ENCODE results near the gene STRIT1. TPM values are rescaled to one million over a fixed set of nuclear protein-coding genes. Genes with fewer than 3 reads are reported as not detected.

The STRIT1 gene
- total RNA-seq, 1 donor from 2014 or later = not detected

DNA sequence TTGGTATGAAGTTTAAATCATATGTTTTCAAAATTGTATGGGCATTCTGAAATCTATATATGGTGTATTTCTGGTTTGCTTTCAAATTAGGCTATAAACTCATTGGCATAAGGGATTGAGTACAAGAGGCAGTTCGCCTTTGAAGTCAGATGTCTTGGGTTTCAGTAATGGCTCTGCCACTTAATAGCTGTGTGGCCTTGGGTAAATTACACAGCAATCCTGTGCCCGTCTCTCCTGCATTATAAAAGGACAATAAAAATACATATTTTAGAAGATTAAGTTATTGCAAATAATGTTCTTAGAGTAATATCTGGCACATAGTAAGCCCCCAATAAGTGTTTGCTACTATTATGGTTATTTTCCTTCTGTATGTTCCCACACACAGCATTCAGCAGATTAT lies 20.4 kb upstream of the STRIT1 start:
- Mint-ChIP-seq H3K27ac (no peak overlapping the region), H3K36me3 (no peaks in the 10 kb centered on the region), H3K27me3 (no peaks in the 10 kb centered on the region), H3K4me3 (no peak overlapping the region), H3K4me1 (ENCODE audit: unreplicated experiment) (peaks cover 6% of the 10 kb centered on the region), H3K9me3 (no peaks in the 10 kb centered on the region)
- TF ChIP-seq, protein P1, sequence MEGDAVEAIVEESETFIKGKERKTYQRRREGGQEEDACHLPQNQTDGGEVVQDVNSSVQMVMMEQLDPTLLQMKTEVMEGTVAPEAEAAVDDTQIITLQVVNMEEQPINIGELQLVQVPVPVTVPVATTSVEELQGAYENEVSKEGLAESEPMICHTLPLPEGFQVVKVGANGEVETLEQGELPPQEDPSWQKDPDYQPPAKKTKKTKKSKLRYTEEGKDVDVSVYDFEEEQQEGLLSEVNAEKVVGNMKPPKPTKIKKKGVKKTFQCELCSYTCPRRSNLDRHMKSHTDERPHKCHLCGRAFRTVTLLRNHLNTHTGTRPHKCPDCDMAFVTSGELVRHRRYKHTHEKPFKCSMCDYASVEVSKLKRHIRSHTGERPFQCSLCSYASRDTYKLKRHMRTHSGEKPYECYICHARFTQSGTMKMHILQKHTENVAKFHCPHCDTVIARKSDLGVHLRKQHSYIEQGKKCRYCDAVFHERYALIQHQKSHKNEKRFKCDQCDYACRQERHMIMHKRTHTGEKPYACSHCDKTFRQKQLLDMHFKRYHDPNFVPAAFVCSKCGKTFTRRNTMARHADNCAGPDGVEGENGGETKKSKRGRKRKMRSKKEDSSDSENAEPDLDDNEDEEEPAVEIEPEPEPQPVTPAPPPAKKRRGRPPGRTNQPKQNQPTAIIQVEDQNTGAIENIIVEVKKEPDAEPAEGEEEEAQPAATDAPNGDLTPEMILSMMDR (conservative IDR thresholded peaks at IDR 0.05) = no peak
- no peak for DNase-seq (ENCODE audit: extremely low spot score, unreplicated experiment)

DNA sequence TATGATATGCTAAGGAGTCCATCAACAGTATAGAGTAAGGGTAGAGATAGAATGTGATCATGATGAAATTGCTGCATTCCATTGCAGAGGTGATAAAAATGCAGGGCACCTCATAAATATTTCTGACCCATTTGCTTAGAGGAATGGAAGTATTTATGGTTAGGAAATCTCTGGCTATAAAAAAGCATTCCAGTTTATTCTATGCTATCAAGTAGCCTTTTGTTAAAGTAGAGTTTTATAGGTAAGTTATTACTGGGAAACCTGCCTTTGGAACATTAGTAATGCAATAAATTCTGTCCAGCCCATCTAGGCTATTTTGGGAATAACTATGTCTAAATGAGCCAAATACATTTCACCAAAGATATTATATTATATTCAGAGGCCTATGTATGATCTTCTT lies 19.8 kb upstream of the STRIT1 start:
- no peaks in the 10 kb centered on the region for H3K9me3 Mint-ChIP-seq
- H3K27me3 Mint-ChIP-seq = no peaks in the 10 kb centered on the region
- H3K27ac Mint-ChIP-seq = no peak overlapping the region
- no peak overlapping the region for H3K4me3 Mint-ChIP-seq
- TF ChIP-seq, protein P1 (conservative IDR thresholded peaks at IDR 0.05) = no peak
- no peaks in the 10 kb centered on the region for H3K36me3 Mint-ChIP-seq
- H3K4me1 Mint-ChIP-seq (ENCODE audit: unreplicated experiment) = peaks cover 6% of the 10 kb centered on the region
- DNase-seq (ENCODE audit: extremely low spot score, unreplicated experiment) = no peak

DNA sequence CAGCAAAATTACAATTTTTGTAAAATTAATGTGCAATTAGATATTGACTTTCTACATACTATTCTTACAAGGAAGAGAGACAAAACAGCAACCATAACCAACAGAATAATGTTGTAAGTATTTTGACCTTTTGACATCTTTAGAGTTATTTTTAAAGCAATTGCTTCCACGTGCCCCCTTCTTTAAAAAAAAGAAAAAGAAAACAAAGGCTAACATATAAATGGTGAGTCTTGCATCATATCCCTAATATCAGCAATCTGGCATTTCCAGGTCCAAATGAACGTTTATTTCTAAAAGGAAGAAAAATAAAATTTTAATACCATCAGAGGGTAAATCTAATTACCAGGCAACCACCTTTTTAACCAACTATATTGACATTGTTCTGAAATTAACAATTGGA lies 19.3 kb upstream of the STRIT1 start:
- no peaks in the 10 kb centered on the region for H3K27me3 Mint-ChIP-seq
- peaks cover 6% of the 10 kb centered on the region for H3K4me1 Mint-ChIP-seq (ENCODE audit: unreplicated experiment)
- no peaks in the 10 kb centered on the region for H3K9me3 Mint-ChIP-seq
- H3K36me3 Mint-ChIP-seq = no peaks in the 10 kb centered on the region
- TF ChIP-seq, protein P1 (conservative IDR thresholded peaks at IDR 0.05) = no peak
- no peak for DNase-seq (ENCODE audit: extremely low spot score, unreplicated experiment)
- no peak overlapping the region for H3K4me3 Mint-ChIP-seq
- H3K27ac Mint-ChIP-seq = no peak overlapping the region

DNA sequence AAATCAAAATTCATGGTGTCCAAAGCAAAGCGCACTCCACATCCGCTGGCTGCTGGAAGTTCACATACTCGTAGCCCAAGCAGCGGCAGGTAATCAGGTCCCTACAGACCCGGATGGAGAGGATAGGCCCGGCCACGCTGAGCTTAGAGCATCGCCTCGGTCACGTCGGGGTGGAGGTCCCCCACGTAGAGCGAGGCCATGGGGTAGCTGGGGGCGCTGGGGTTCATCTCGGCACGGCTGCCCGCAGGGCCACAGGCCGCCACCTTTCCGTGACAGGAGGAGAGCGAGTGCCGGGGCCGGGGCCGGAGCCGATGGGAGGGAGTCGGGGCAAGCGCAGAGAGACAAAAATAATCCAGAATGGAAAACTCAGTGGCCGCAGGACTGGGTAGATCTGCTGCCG lies 16.1 kb upstream of the STRIT1 start:
- H3K4me3 Mint-ChIP-seq = no peak overlapping the region

DNA sequence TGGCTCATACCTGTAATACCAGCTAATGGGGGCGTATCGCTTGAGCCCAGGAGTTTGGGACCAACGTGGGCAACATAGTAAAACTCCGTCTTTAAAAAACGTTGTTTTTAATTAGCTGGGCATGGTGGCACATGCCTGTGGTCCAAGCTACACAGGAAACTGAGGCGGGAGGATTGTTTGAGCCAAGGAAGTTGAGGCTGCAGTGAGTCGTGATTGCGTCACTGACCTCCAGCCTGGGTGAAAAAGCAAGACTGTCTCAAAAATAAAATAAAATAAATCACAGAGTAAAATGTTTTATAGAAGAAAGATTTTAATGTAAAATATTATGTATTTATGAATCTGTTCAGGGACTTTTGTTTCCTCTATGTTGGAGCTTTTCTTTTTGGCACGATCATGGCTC lies 15.3 kb upstream of the STRIT1 start:
- no peak overlapping the region for H3K27ac Mint-ChIP-seq

More for the DNA sequence above, 16.1 kb upstream of the STRIT1 start:
- Mint-ChIP-seq H3K4me1 (ENCODE audit: unreplicated experiment) (peaks cover 6% of the 10 kb centered on the region), H3K36me3 (no peaks in the 10 kb centered on the region), H3K9me3 (no peaks in the 10 kb centered on the region), H3K27ac (no peak overlapping the region), H3K27me3 (no peaks in the 10 kb centered on the region)
- no peak for DNase-seq (ENCODE audit: extremely low spot score, unreplicated experiment)
- TF ChIP-seq, protein P1 (conservative IDR thresholded peaks at IDR 0.05) = no peak

More for the DNA sequence above, 15.3 kb upstream of the STRIT1 start:
- Mint-ChIP-seq H3K4me1 (ENCODE audit: unreplicated experiment) (peaks cover 6% of the 10 kb centered on the region), H3K9me3 (no peaks in the 10 kb centered on the region), H3K36me3 (no peaks in the 10 kb centered on the region), H3K27me3 (no peaks in the 10 kb centered on the region), H3K4me3 (no peak overlapping the region)
- TF ChIP-seq, protein P1 (conservative IDR thresholded peaks at IDR 0.05) = no peak
- DNase-seq (ENCODE audit: extremely low spot score, unreplicated experiment) = no peak

Measured in type B pancreatic cell (in vitro differentiated cells).